Stimulated activated CD4-positive, alpha-beta T cell treated with anti-CD3 and anti-CD28 coated beads, Interleukin-4, amount 100 ng/mL, for 1 hour (primary cell): ENCODE results near the gene FBXL7.

Source experiments
- DNase-seq: peaks from one replicate; pipeline ENCODE4 v3.0.0-alpha.2; 2020

Gene FBXL7

GRCh38 chr5:15977851-15978250, 477.9 kb downstream of the FBXL7 start:
- DNase-seq: no peak

- no peak for DNase-seq
These were observed 480.9 kb downstream of the FBXL7 start for GRCh38 chr5:15980835-15981234.

- no peak for DNase-seq
These were observed 483.4 kb downstream of the FBXL7 start for GRCh38 chr5:15983392-15983791.
